ENCODE results near the gene CNRIP1. TPM values are rescaled to one million over a fixed set of nuclear protein-coding genes. Genes with fewer than 3 reads are reported as not detected.

CNRIP1 gene
- total RNA-seq, 1 experiment from 2014 or later: 1.4 TPM

Other genes with a start within 250 kb of the CNRIP1 start
- 23.2 to 25.5 TPM (median 24.0 TPM) in 3 replicates for gene PNO1, start 162.1 kb downstream of the CNRIP1 start, total RNA-seq (2021)
- gene PPP3R1, start 67.4 kb downstream of the CNRIP1 start, total RNA-seq (2021): 53.7 to 61.4 TPM (median 54.3 TPM) in 3 replicates
- gene PLEK, start 45.3 kb upstream of the CNRIP1 start, total RNA-seq (2021): 0.26 to 0.46 TPM (median 0.37 TPM) in 3 replicates
- 1.3 to 1.5 TPM (median 1.3 TPM) in 3 replicates for gene FBXO48, start 147.3 kb upstream of the CNRIP1 start, total RNA-seq (2021)
- 2.7 to 4.0 TPM (median 3.9 TPM) in 3 replicates for gene APLF, start 147.6 kb upstream of the CNRIP1 start, total RNA-seq (2021)